NCI-H1417 treated with DMSO at 0.1 percent for 48 hours (cell line): ENCODE measurements around the gene CCDC74B.
"Not testable (repeated sequence)": the region's sequence is repeated elsewhere in the genome, so short reads cannot be mapped to it uniquely, and the experiment has no call there.

Source experiments
- DNase-seq: peaks from one replicate; lab custom pipeline; 2025; lab: John Stamatoyannopoulos, UW

Gene CCDC74B

GRCh38 chr2:130150181-130151144, 5.6 kb upstream of the CCDC74B start:
- no peak for DNase-seq

- DNase-seq: not testable (repeated sequence)
These were observed 3.6 kb upstream of the CCDC74B start for GRCh38 chr2:130148515-130148914.

- not testable (repeated sequence) for DNase-seq
These were observed 1.5 kb downstream of the CCDC74B start for GRCh38 chr2:130143266-130144039.

GRCh38 chr2:130142396-130143265, 2.3 kb downstream of the CCDC74B start:
- DNase-seq: not testable (repeated sequence)

- not testable (repeated sequence) for DNase-seq
These were observed 3.1 kb downstream of the CCDC74B start for GRCh38 chr2:130141645-130142370.

- not testable (repeated sequence) for DNase-seq
These were observed 3.9 kb downstream of the CCDC74B start for GRCh38 chr2:130141002-130141401.

GRCh38 chr2:130140516-130140915, 4.4 kb downstream of the CCDC74B start:
- DNase-seq: not testable (repeated sequence)

GRCh38 chr2:130139331-130140280, 5.3 kb downstream of the CCDC74B start:
- DNase-seq: not testable (repeated sequence)

GRCh38 chr2:130138841-130139251, 6.1 kb downstream of the CCDC74B start:
- DNase-seq: not testable (repeated sequence)

GRCh38 chr2:130138326-130138725, 6.6 kb downstream of the CCDC74B start:
- DNase-seq: not testable (repeated sequence)

- DNase-seq: not testable (repeated sequence)
These were observed 7.8 kb downstream of the CCDC74B start for GRCh38 chr2:130137118-130137517.

GRCh38 chr2:130136546-130136945, 8.4 kb downstream of the CCDC74B start:
- DNase-seq: not testable (repeated sequence)

- no peak for DNase-seq
These were observed 9.0 kb downstream of the CCDC74B start for GRCh38 chr2:130135692-130136541.

- not testable (repeated sequence) for DNase-seq
These were observed 15.6 kb downstream of the CCDC74B start, which contains the start of gene POTEF for GRCh38 chr2:130129120-130129829. POTEF (minus strand) TSS chr2:130129222; CDS start chr2:130120515, 8,707 bp downstream.

- DNase-seq: not testable (repeated sequence)
These were observed 16.4 kb downstream of the CCDC74B start for GRCh38 chr2:130128464-130128863.

- not testable (repeated sequence) for DNase-seq
These were observed 17.2 kb downstream of the CCDC74B start for GRCh38 chr2:130127726-130128125.

- not testable (repeated sequence) for DNase-seq
These were observed 24.0 kb downstream of the CCDC74B start for GRCh38 chr2:130120924-130121323.
